ENCODE results near the gene RNF14.
"Not testable (repeated sequence)": the region's sequence is repeated elsewhere in the genome, so short reads cannot be mapped to it uniquely, and the experiment has no call there.

DNA sequence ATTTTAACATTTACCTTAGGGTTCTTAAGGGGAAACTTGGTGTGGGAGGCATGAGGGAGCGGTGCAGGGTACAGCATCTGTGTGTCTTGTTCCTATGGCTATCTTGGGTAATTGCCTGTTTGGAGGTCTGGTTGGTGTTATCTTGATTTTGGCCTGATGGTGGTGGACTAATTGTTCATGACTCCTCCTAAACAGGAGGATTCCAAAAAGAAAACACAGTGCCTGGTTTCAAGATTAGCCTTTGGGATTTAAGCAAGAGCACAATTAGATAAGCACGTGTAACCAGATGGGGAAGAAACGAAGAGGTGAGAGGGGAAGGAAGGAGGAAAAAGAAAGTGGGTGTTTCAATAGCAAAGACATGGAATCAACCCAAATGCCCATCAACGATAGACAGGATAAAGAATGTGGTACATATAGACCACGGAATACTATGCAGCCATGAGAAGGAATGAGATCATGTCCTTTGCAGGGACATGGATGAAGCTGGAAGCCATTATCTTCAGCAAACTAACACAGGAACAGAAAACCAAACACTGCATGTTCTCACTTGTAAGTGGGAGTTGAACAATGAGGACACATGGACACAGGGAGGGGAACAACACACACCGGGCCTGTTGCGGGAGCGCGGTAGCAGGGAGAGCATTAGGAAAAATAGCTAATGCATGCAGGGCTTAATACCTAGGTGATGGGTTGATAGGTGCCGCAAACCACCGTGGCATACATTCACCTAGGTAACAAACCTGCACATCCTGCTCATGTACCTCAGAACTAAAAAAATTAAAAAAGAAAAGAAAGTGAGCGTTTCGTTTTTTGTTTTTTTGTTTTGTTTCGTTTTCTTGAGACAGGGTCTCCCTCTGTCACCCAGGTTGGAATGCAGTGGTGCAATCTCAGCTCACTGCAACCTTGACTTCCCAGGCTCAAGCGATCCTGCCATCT lies 65.0 kb downstream of the RNF14 start:
- not testable (repeated sequence) for TF ChIP-seq ESRRG, ZFP30 (CRISPR knock-in tag; IDR thresholded peaks at IDR 0.05)
